ENCODE measurements around the gene CLDN20. TPM values are rescaled to one million over a fixed set of nuclear protein-coding genes. Genes with fewer than 3 reads are reported as not detected.

Gene CLDN20
- total and polyA plus RNA-seq, 3 donors from 2014 or later, result 0.26 TPM; not detected in 2

DNA sequence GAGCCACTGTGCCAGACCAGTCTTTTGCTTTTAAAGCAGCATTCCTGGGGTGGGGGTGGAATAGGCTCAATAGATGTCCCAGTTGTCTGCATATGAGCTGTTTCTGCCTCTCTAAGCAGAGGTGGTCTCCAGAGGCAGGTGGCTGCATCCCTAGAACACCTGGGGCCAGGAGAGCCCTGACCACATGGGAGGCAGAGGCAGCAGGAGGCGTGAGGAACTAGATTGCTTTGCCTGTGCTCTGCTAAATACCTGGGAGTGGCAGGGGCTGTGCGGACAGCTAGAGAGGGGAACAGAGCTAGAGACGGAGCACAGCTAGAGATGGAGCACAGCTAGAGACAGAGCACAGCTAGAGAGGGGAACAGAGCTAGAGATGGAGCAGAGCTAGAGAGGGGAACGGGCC, 29.1 kb upstream of the CLDN20 start:
- DNase-seq, result no peak
- Histone ChIP-seq H3K4me3 (no peak overlapping the region), H3K27ac (no peak overlapping the region), H3K9me3 (no peaks in the 10 kb centered on the region), H3K4me1 (no peaks in the 10 kb centered on the region), H3K27me3 (no peaks in the 10 kb centered on the region), H3K36me3 (ENCODE audit: low read depth, missing control alignments) (no peaks in the 10 kb centered on the region)
- intact Hi-C loops (cut with DNase I; ENCODE audit: low total_unique reads), result no loop called here
- WGBS, 2 donors, result 84 to 93% methylated on average over 4 of the region's 4 CpGs
- no peak for TF ChIP-seq CTCF (IDR thresholded peaks at IDR 0.05)
- TF ChIP-seq POLR2A (IDR thresholded peaks at IDR 0.05), result no peak

DNA sequence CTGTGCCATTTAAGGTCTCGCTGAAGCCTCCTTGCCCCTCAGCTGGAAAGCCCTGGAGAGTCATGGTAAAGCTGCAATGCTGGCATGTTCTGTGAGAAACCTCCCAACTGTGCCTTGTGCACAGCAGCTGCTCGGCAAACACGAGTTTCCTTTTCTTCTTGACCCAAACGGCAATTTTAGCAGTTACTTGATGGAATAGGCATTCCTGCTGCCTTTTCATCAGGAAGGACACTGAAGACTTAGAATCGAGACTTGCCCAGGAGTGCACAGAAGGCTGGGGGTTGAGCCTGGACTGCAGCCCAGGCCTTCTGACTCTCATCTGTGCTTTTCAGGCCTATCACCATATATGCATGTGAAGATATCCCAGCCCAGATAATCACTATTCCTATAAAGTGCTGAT, 28.7 kb upstream of the CLDN20 start:
- Histone ChIP-seq H3K4me1 (no peaks in the 10 kb centered on the region), H3K4me3 (no peak overlapping the region), H3K27ac (no peak overlapping the region), H3K27me3 (no peaks in the 10 kb centered on the region), H3K9me3 (no peaks in the 10 kb centered on the region), H3K36me3 (ENCODE audit: low read depth, missing control alignments) (no peaks in the 10 kb centered on the region)
- intact Hi-C loops (cut with DNase I; ENCODE audit: low total_unique reads), result no loop called here
- TF ChIP-seq CTCF (IDR thresholded peaks at IDR 0.05) (no peak), POLR2A (IDR thresholded peaks at IDR 0.05) (no peak)
- no peak for DNase-seq
- 63% methylated on average over 5 of the region's 5 CpGs for WGBS, 2 donors

GRCh38 chr6:155237613-155238012, 26.2 kb upstream of the CLDN20 start:
- H3K27me3 ChIP-seq, result no peaks in the 10 kb centered on the region
- 100% methylated on average over 1 of the region's 1 CpG; no CpG with 5 or more reads in 1 of the 2 donors for WGBS, 2 donors
- no peak for TF ChIP-seq CTCF (IDR thresholded peaks at IDR 0.05)
- TF ChIP-seq POLR2A (IDR thresholded peaks at IDR 0.05), result no peak
- H3K27ac ChIP-seq, result no peak overlapping the region
- intact Hi-C loops (cut with DNase I; ENCODE audit: low total_unique reads), result no loop called here
- H3K4me1 ChIP-seq, result no peaks in the 10 kb centered on the region
- no peak overlapping the region for H3K4me3 ChIP-seq
- no peak for DNase-seq
- no peaks in the 10 kb centered on the region for H3K36me3 ChIP-seq (ENCODE audit: low read depth, missing control alignments)
- H3K9me3 ChIP-seq, result no peaks in the 10 kb centered on the region

DNA sequence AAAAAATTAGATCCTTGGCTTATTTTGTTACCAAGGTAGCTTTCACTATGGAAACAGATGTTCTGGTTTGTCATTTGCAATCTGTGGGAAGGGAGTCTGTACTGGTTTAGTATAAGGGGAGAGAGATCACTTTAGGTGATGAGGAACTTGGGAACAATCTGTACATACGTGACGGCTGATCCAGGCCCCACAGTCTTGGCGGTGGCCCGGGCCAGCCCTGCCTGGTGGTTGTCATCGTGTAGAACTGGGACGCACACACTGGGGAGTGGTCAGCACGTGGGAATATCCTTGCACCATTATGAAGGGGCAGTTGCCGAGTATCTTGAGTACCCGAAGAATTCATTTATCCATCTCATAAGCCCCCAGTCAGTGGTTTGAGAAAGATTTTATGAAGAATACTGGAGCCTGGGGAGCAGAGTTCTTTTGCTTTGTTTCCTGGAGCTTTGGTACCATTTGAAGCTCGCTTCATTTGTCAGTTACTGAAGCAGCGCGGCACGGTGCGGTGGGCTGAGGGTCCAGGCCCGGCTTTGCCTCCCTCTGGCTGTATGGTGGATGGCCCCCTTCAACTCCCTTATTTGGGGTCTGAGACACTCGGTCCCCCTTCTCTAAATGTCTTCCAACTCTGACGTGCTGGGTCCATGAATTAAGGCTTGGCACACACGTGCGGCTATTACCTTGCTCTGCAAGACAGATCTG, 22.8 kb upstream of the CLDN20 start:
- H3K36me3 ChIP-seq (ENCODE audit: low read depth, missing control alignments), result no peaks in the 10 kb centered on the region
- no peak for DNase-seq
- no peaks in the 10 kb centered on the region for H3K27me3 ChIP-seq
- intact Hi-C loops (cut with DNase I; ENCODE audit: low total_unique reads), result loop anchor here (5.0 to 10.0 kb wide), 2 partner anchors 56 to 369 kb away; no protein-coding TSS in a partner anchor
- no peak overlapping the region for H3K4me3 ChIP-seq
- TF ChIP-seq CTCF (IDR thresholded peaks at IDR 0.05) (no peak), POLR2A (IDR thresholded peaks at IDR 0.05) (no peak)
- 93 to 94% methylated on average over 19 of the region's 19 CpGs for WGBS, 2 donors
- no peaks in the 10 kb centered on the region for H3K9me3 ChIP-seq
- no peak overlapping the region for H3K27ac ChIP-seq
- no peaks in the 10 kb centered on the region for H3K4me1 ChIP-seq

GRCh38 chr6:155241966-155242365, 21.8 kb upstream of the CLDN20 start:
- no peaks in the 10 kb centered on the region for H3K9me3 ChIP-seq
- 85 to 89% methylated on average over 8 of the region's 8 CpGs for WGBS, 2 donors
- H3K36me3 ChIP-seq (ENCODE audit: low read depth, missing control alignments), result no peaks in the 10 kb centered on the region
- H3K27ac ChIP-seq, result no peak overlapping the region
- TF ChIP-seq POLR2A (IDR thresholded peaks at IDR 0.05) (no peak), CTCF (IDR thresholded peaks at IDR 0.05) (no peak)
- no peaks in the 10 kb centered on the region for H3K4me1 ChIP-seq
- intact Hi-C loops (cut with DNase I; ENCODE audit: low total_unique reads), result loop anchor here (5.0 to 10.0 kb wide), 2 partner anchors 57 to 370 kb away; no protein-coding TSS in a partner anchor
- no peaks in the 10 kb centered on the region for H3K27me3 ChIP-seq
- no peak overlapping the region for H3K4me3 ChIP-seq
- DNase-seq, result no peak

Measured in testis (tissue), 3 donors.